Measurements from ENCODE around the gene TSPO2. TPM values are rescaled to one million over a fixed set of nuclear protein-coding genes. Genes with fewer than 3 reads are reported as not detected.

TSPO2 gene
- total and polyA plus RNA-seq, 2 of the 13 experiments (the other 11 are each of a cell fraction or from before 2014, with no cell fraction given) = 0.55 TPM; not detected in 1

- TF ChIP-seq ETV6 (CRISPR knock-in tag; conservative IDR thresholded peaks at IDR 0.05) (no peak), MYPOP (CRISPR knock-in tag; IDR thresholded peaks at IDR 0.05) (no peak), ZNF138 (CRISPR knock-in tag; IDR thresholded peaks at IDR 0.05; ENCODE audit: low read depth) (no peak)
Measured at GRCh38 chr6:41074692-41075436, 32.6 kb downstream of the TSPO2 start (continued).

DNA sequence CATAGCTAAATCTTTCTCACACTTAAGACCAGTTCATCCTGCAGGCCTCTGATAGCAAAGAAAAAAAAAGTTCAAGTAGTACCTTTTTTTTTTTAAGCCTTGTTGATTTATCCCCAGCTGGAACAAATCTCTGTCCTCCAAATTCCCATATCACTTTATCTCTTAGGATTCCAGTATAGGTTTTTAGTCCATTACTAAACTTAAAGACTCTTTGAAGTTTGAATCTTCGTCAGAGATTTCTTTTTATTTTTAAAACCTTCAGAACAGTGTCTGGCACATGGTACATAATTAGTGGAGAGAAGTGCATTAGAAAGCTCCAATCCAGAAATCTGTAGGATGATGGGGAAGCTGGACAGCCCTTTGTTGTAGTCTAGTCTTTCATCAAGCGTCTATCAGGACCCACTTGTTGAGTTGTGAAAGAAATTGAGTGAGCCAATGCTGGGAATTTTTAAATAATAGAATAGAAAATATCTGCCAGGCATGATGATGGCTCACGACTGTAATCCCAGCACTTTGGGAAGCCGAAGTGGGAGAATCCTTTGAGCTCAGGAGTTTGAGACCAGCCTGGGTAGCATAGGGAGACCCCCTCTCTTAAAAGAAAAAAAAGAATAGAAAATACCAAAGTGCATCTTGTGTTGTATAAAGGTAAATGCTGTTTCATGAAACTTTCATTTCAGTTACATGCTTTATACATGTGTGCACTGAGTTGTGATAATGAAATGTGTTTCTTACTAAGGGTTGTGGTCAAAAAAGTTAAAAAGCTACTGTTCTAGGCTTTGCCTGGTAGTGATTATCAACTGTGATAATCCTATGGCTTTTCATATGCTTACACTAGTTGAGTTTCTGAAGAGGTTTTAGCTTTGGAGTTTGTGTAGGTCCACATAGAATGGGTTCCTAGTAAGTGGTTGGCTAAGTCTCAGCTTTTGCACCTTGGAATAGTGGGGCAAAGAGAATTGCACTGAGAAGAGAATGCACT is 33.7 kb downstream of the TSPO2 start:
- no peak overlapping the region for H2AFZ ChIP-seq (ENCODE audit: low read length)
- POLR2A ChIA-PET = interaction anchor here (1.4 kb wide), 1 partner anchor 12 kb away, joined by 7 read pairs; no protein-coding TSS in a partner anchor
- ATAC-seq (no peak), FAIRE-seq (no peak), DNase-seq (ENCODE audit: low spot score) (no peak)
- peaks cover 33% of the 10 kb centered on the region for H3K4me1 ChIP-seq (ENCODE audit: insufficient read depth, low read length)
- in situ Hi-C loops (cut with HindIII; ENCODE audit: extremely low pct_ligation_motif_present, low pct_unique_long_range_greater_than_20kb) = no loop called here
- WGBS (ENCODE audit: low lambda C conversion rate) = 90% methylated on average over 4 of the region's 4 CpGs
- H3K9ac ChIP-seq (ENCODE audit: insufficient read depth, low read depth, low read length) = no peak overlapping the region; the same call in 1 of the 2 replicates
- H3K27me3 ChIP-seq (ENCODE audit: control insufficient read depth in 1 of 2, insufficient read depth in 2 of 2, low read length in 2 of 2) = no peaks in the 10 kb centered on the region; a peak in 2 of 5 replicates
- no peak overlapping the region for H3K27ac ChIP-seq (ENCODE audit: extremely low read length, insufficient read depth, low read length)
- BruUV-seq (replicated peaks) = no TSS peak
- CTCF ChIA-PET (ENCODE audit: low intra/inter-chr PET ratio, low total read pairs) = no interaction called here
- peaks cover 10 to 22% of the 10 kb centered on the region in 2 experiments for H3K36me3 ChIP-seq (replicated peaks in 1 of 2; ENCODE audit: control insufficient read depth in 1 of 2, insufficient read depth in 2 of 2, low read length in 2 of 2)
- H4K20me1 ChIP-seq (ENCODE audit: insufficient read depth, low read length) = peaks cover 17% of the 10 kb centered on the region
- H3K4me3 ChIP-seq (replicated peaks in 1 of 3; ENCODE audit: insufficient read depth in 1 of 3, low read depth in 2 of 3, low read length in 3 of 3) = peak overlapping the region in 1 of 3 experiments; percentile 100; a peak in 1 of 6 replicates
- peaks cover 75% of the 10 kb centered on the region for H3K79me2 ChIP-seq (ENCODE audit: insufficient read depth, low read length)
- H3K9me3 ChIP-seq (ENCODE audit: low read length) = no peaks in the 10 kb centered on the region
- H3K4me2 ChIP-seq (ENCODE audit: low read depth, low read length) = peak overlapping the region; percentile 93
- intact Hi-C loops (cut with micrococcal nuclease; ENCODE audit: unreplicated experiment) = no loop called here
- TF ChIP-seq MYPOP (CRISPR knock-in tag; IDR thresholded peaks at IDR 0.05) (no peak), ZBTB42 (CRISPR knock-in tag; IDR thresholded peaks at IDR 0.05) (no peak), ZSCAN31 (CRISPR knock-in tag; IDR thresholded peaks at IDR 0.05; ENCODE audit: low read depth) (no peak), POLR2AphosphoS2 (IDR thresholded peaks at IDR 0.05; ENCODE audit: low read depth, low read length) (no peak), MAFK (conservative IDR thresholded peaks at IDR 0.05 in 1 of 2, IDR thresholded peaks at IDR 0.05 in 1 of 2; ENCODE audit: low read length in 2 of 2) (no peak), SIX4 (CRISPR knock-in tag; IDR thresholded peaks at IDR 0.05) (no peak), BORCS8-MEF2B (CRISPR knock-in tag; IDR thresholded peaks at IDR 0.05) (no peak), PHF20 (CRISPR knock-in tag; IDR thresholded peaks at IDR 0.05) (no peak), MXD4 (CRISPR knock-in tag; IDR thresholded peaks at IDR 0.05) (no peak), PLSCR1 (CRISPR knock-in tag; IDR thresholded peaks at IDR 0.05; ENCODE audit: borderline replicate concordance) (no peak), KAT7 (CRISPR knock-in tag; IDR thresholded peaks at IDR 0.05; ENCODE audit: borderline replicate concordance) (no peak), MEIS2 (CRISPR knock-in tag; IDR thresholded peaks at IDR 0.05) (no peak), ZFP36L1 (CRISPR knock-in tag; IDR thresholded peaks at IDR 0.05) (no peak)
- TF ChIP-seq, protein P1, sequence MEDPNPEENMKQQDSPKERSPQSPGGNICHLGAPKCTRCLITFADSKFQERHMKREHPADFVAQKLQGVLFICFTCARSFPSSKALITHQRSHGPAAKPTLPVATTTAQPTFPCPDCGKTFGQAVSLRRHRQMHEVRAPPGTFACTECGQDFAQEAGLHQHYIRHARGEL (CRISPR knock-in tag; IDR thresholded peaks at IDR 0.05) = no peak

All from HepG2 (cell line).